ENCODE data around the gene TGM3. TPM values are rescaled to one million over a fixed set of nuclear protein-coding genes. Genes with fewer than 3 reads are reported as not detected.

Gene TGM3
- total and polyA plus RNA-seq, 2 experiments from 2014 or later = 0.08 TPM; not detected in 1

- Histone ChIP-seq H3K27ac (ENCODE audit: low read depth) (no peak overlapping the region), H4K20me1 (replicated peaks; ENCODE audit: insufficient read depth) (no peaks in the 10 kb centered on the region), H3K9me2 (ENCODE audit: insufficient read depth) (peaks cover 20% of the 10 kb centered on the region; the same call in 1 of the 2 replicates), H2AFZ (no peak overlapping the region), H3K4me1 (ENCODE audit: insufficient read depth) (no peaks in the 10 kb centered on the region), H3K79me2 (replicated peaks; ENCODE audit: insufficient read depth) (no peaks in the 10 kb centered on the region), H3K27me3 (ENCODE audit: insufficient read depth) (no peaks in the 10 kb centered on the region), H3F3A (replicated peaks; ENCODE audit: low read depth) (no peaks in the 10 kb centered on the region), H3K4me2 (no peak overlapping the region), H3K4me3 (no peak overlapping the region), H3K36me3 (ENCODE audit: insufficient read depth) (no peaks in the 10 kb centered on the region)
- DNase-seq (ENCODE audit: low spot score) = no peak
- no peak for TF ChIP-seq ETS1 (IDR thresholded peaks at IDR 0.05)
- TF ChIP-seq ZNF462 (CRISPR knock-in tag; IDR thresholded peaks at IDR 0.05) = no peak
- TF ChIP-seq NANOG (IDR thresholded peaks at IDR 0.05; ENCODE audit: borderline replicate concordance) = no peak
- TF ChIP-seq CTCF (conservative IDR thresholded peaks at IDR 0.05; ENCODE audit: low read depth in 2 of 2) = no peak
- TF ChIP-seq EZH2phosphoT487 (IDR thresholded peaks at IDR 0.05; ENCODE audit: unreplicated experiment) = no peak
- no peak for TF ChIP-seq CREB1 (CRISPR knock-in tag; IDR thresholded peaks at IDR 0.05; ENCODE audit: low read depth)
- TF ChIP-seq POLR2AphosphoS5 (IDR thresholded peaks at IDR 0.05; ENCODE audit: low read depth) = no peak
- TF ChIP-seq JUNB (IDR thresholded peaks at IDR 0.05; ENCODE audit: unreplicated experiment) = no peak
- TF ChIP-seq REST (IDR thresholded peaks at IDR 0.05; ENCODE audit: unreplicated experiment) = no peak
- no peak for TF ChIP-seq ZNF114 (CRISPR knock-in tag; IDR thresholded peaks at IDR 0.05)
- no peak for TF ChIP-seq EZH2 (IDR thresholded peaks at IDR 0.05; ENCODE audit: low read depth, unreplicated experiment)
- TF ChIP-seq STAT1 (IDR thresholded peaks at IDR 0.05; ENCODE audit: unreplicated experiment) = no peak
- Mint-ChIP-seq H3K4me3 (no peak overlapping the region), H3K27ac (no peak overlapping the region), H3K36me3 (ENCODE audit: low read depth) (no peaks in the 10 kb centered on the region), H3K9me3 (no peaks in the 10 kb centered on the region), H3K27me3 (ENCODE audit: insufficient read depth, low read depth, poor library complexity) (peaks cover 7% of the 10 kb centered on the region), H3K4me1 (peaks cover 11% of the 10 kb centered on the region)
- ATAC-seq = no peak
Measured at GRCh38 chr20:2381303-2381702, 85.5 kb downstream of the TGM3 start.
